Breast epithelium (tissue), 4 donors: ENCODE results near the gene FBXL13. TPM values are rescaled to one million over a fixed set of nuclear protein-coding genes. Genes with fewer than 3 reads are reported as not detected.
"Not testable (repeated sequence)": the region's sequence is repeated elsewhere in the genome, so short reads cannot be mapped to it uniquely, and the experiment has no call there.

Experiments used
- DNase-seq, 2 donors: peaks; one replicate each; pipeline ENCODE4 v3.0.0-alpha.2; 2019; ENCODE audit warnings: low spot score in 2 of 2
- H3K27ac ChIP-seq, 2 donors: fragments of 200-600 bp; sonication (generic) in 1 of 2; one replicate each; pipeline ENCODE4 v1.5.1; 2016 to 2019; ENCODE audit warnings: mild to moderate bottlenecking in 1 of 2
- H3K27me3 ChIP-seq, 2 donors: fragments of 200-600 bp; sonication (generic) in 1 of 2; one replicate each; pipeline versions ENCODE4 v1.5.1 to v1.6.0; 2017 to 2019; ENCODE audit warnings: control low read depth in 1 of 2, mild to moderate bottlenecking in 1 of 2
- H3K36me3 ChIP-seq: fragments of 200-600 bp; one replicate; pipeline ENCODE4 v1.5.1; 2019
- H3K4me1 ChIP-seq, 2 donors: fragments of 200-600 bp; sonication (generic); one replicate each; pipeline ENCODE4 v1.5.1; 2016 to 2019; ENCODE audit warnings: control low read depth in 1 of 2
- H3K4me3 ChIP-seq, 3 donors: fragments of 200-600 bp; sonication (generic); 1 replicate in 2 of 3; 2 replicates in 1 of 3; pipeline ENCODE4 v1.5.1; 2016 to 2019; ENCODE audit warnings: mild to moderate bottlenecking in 3 of 3, moderate library complexity in 2 of 3
- H3K9me3 ChIP-seq, 2 donors: fragments of 200-600 bp; sonication (generic) in 1 of 2; one replicate each; pipeline ENCODE4 v1.5.1; 2016 to 2019; ENCODE audit warnings: control low read depth in 1 of 2
- CTCF ChIP-seq, 3 donors: fragments of 450-650 bp; IDR thresholded peaks; one replicate each; pipeline ENCODE4 v1.5.1; 2016 to 2017; ENCODE audit warnings: antibody characterized with exemption in 3 of 3, mild to moderate bottlenecking in 3 of 3, moderate library complexity in 3 of 3
- POLR2A ChIP-seq: fragments of 450-650 bp; IDR thresholded peaks from one replicate; pipeline ENCODE4 v1.6.1; 2016; ENCODE audit warnings: antibody characterized with exemption, mild to moderate bottlenecking, moderate library complexity
- POLR2AphosphoS5 ChIP-seq, 3 donors: sonication (generic); formaldehyde crosslinking; IDR thresholded peaks; one replicate each; pipeline ENCODE4 v1.6.1; 2017; ENCODE audit warnings: antibody characterized with exemption in 3 of 3
- intact Hi-C: fragments of 100-400 bp; cut with DNase I; formaldehyde crosslinking; loops from one replicate; pipeline ENCODE4 v1.15.1; 2023; ENCODE audit warnings: low total_unique reads
- total RNA-seq, 3 donors: library from RNA; depleted of rRNA; stranded (reverse); fragments of >200 nt; gene quantifications; one replicate each; pipeline ENCODE4 v1.1.0, GENCODE V29; 2016

FBXL13 gene
- total RNA-seq, 3 donors from 2014 or later = 1.1 to 4.2 (median 3.3) TPM

GRCh38 chr7:102979670-102980069, 94.9 kb downstream of the FBXL13 start:
- Histone ChIP-seq H3K27me3 (no peaks in the 10 kb centered on the region), H3K4me3 (no peak overlapping the region), H3K9me3 (no peaks in the 10 kb centered on the region), H3K27ac (no peak overlapping the region), H3K36me3 (no peaks in the 10 kb centered on the region), H3K4me1 (no peaks in the 10 kb centered on the region)
- DNase-seq = no peak
- no peak for TF ChIP-seq POLR2AphosphoS5 (IDR thresholded peaks at IDR 0.05)
- no peak for TF ChIP-seq POLR2A
- no peak for TF ChIP-seq CTCF (IDR thresholded peaks at IDR 0.05)
- intact Hi-C loops = no loop called here

GRCh38 chr7:102978284-102978683, 96.3 kb downstream of the FBXL13 start:
- H3K27ac ChIP-seq = no peak overlapping the region
- no peaks in the 10 kb centered on the region for H3K27me3 ChIP-seq
- H3K9me3 ChIP-seq = no peaks in the 10 kb centered on the region
- H3K36me3 ChIP-seq = no peaks in the 10 kb centered on the region
- no peak for DNase-seq
- no peak overlapping the region for H3K4me3 ChIP-seq
- H3K4me1 ChIP-seq = no peaks in the 10 kb centered on the region
- intact Hi-C loops = no loop called here
- TF ChIP-seq POLR2A = no peak
- no peak for TF ChIP-seq POLR2AphosphoS5 (IDR thresholded peaks at IDR 0.05)
- no peak for TF ChIP-seq CTCF (IDR thresholded peaks at IDR 0.05)

- intact Hi-C loops, H3K27ac ChIP-seq, H3K9me3 ChIP-seq, H3K4me3 ChIP-seq, H3K4me1 ChIP-seq, DNase-seq, H3K27me3 ChIP-seq, H3K36me3 ChIP-seq: not testable (repeated sequence)
Measured at GRCh38 chr7:102977586-102977985, 97.0 kb downstream of the FBXL13 start.

GRCh38 chr7:102976493-102976892, 98.1 kb downstream of the FBXL13 start:
- Histone ChIP-seq H3K4me1 (no peaks in the 10 kb centered on the region), H3K27me3 (no peaks in the 10 kb centered on the region), H3K9me3 (no peaks in the 10 kb centered on the region), H3K27ac (no peak overlapping the region), H3K4me3 (no peak overlapping the region), H3K36me3 (no peaks in the 10 kb centered on the region)
- TF ChIP-seq POLR2AphosphoS5 (IDR thresholded peaks at IDR 0.05) (no peak), CTCF (IDR thresholded peaks at IDR 0.05) (no peak), POLR2A (no peak)
- no peak for DNase-seq
- intact Hi-C loops = no loop called here

- Histone ChIP-seq H3K4me3 (no peak overlapping the region), H3K27me3 (no peaks in the 10 kb centered on the region), H3K4me1 (no peaks in the 10 kb centered on the region), H3K9me3 (no peaks in the 10 kb centered on the region), H3K36me3 (no peaks in the 10 kb centered on the region), H3K27ac (no peak overlapping the region)
- no peak for DNase-seq
- intact Hi-C loops = no loop called here
- TF ChIP-seq POLR2A (no peak), POLR2AphosphoS5 (IDR thresholded peaks at IDR 0.05) (no peak), CTCF (IDR thresholded peaks at IDR 0.05) (no peak)
Measured at GRCh38 chr7:102975854-102976253, 98.7 kb downstream of the FBXL13 start.
